Fibroblast of pulmonary artery (primary cell): ENCODE data around the gene ZBTB3.
A peak's percentile ranks its signal among the peaks of the same experiment; 100 is the strongest.
"Not testable (repeated sequence)": the region's sequence is repeated elsewhere in the genome, so short reads cannot be mapped to it uniquely, and the experiment has no call there.

Experiments used
- DNase-seq: peaks from one replicate; pipeline ENCODE4 v3.0.0-alpha.2; 2010; ENCODE audit warnings: low read depth
- H3K4me3 ChIP-seq: replicated peaks from 2 replicates; pipeline ENCODE4 v1.5.1; 2011; ENCODE audit warnings: low read depth, mild to moderate bottlenecking, control low read depth, low read length, moderate library complexity
- CTCF ChIP-seq: IDR thresholded peaks from 2 replicates; pipeline ENCODE4 v1.5.1; 2011; ENCODE audit warnings: mild to moderate bottlenecking, control low read depth, low read length, inconsistent platforms; ENCODE audit errors: missing control alignments

ZBTB3 gene

GRCh38 chr11:62737196-62737595, 16.8 kb downstream of the ZBTB3 start:
- no peak for TF ChIP-seq CTCF
- no peak overlapping the region for H3K4me3 ChIP-seq
- no peak for DNase-seq

- DNase-seq = peak; percentile 53
- H3K4me3 ChIP-seq = no peak overlapping the region
These were observed 21.1 kb downstream of the ZBTB3 start for GRCh38 chr11:62732830-62733229.

DNA sequence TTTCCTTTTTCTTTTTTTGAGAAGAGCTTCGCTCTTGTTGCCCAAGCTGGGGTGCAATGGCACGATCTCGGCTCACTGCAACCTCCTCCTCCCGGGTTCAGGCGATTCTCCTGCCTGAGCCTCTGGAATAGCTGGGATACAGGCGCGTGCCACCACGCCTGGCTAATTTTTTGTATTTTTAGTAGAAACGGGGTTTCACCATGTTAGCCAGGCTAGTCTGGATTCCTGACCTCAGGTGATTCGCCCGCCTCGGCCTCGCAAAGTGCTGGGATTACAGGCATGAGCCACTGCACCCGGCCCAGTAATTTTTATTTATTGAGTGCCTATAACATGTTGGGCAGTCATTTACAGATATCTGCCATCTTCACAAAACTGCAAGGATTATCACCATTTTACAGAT, 23.9 kb downstream of the ZBTB3 start:
- DNase-seq = not testable (repeated sequence)
- peak overlapping the region; percentile 71 for H3K4me3 ChIP-seq

More at GRCh38 chr11:62732830-62733229, 21.1 kb downstream of the ZBTB3 start:
- peak; percentile 13 for TF ChIP-seq CTCF

DNA sequence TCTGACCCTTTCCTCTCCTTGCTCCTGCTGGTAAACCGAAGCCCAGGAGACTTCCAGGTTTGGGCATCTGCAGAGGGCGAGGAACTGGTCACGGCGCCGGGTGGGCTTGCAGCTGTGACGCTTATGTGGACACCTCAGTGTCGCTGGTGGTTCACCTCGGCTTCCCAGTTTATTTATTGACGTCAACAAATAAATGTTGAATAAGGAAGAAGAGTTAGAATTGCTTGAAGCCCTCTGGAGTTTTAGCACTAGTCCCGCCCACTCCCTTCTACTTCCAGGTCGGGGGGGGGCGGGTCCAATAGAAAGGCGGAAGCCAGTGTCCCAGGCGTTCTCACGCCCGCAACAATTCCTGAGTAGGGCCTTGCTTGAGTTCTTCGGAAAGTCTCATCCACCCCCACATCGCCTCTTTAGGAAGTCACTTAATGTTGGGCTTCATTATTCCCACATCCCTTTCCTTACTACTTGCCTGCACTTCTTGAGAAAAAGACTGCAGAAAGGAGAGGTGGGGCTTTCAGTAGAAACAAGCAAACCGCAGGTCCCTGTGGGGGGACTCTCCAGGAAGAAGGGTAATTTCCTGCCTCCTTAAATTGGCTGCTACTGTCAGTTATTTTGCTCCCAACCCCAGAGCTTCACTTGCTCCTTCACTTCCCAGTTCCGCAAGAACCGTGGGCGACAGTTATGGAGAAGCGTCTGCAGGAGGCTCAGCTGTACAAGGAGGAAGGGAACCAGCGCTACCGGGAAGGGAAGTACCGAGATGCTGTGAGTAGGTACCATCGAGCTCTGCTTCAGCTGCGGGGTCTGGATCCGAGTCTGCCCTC, 25.6 kb downstream of the ZBTB3 start, which contains the start of gene TTC9C:
Gene TTC9C (plus strand): TSS at position 316 of the 818 bp plus-strand sequence. CDS start 363 bp downstream, at position 679.
- TF ChIP-seq CTCF = no peak
- H3K4me3 ChIP-seq = peak within 1 kb of the TSS; percentile 71
- DNase-seq = peak; percentile 84

DNA sequence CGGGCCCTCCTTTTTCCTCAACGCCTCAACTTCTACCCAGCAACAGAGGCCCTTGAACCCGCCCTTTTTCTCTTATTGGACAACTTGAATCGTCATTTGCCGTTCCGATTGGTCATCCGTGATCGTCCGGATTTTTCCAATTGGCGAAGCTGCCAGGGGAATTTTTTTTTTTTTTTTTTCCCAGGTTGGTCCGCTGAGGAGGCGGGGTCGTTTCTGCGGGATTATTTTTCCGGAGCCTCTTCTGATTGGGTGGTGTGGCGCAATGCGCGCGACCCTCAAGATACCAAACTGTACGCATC, 26.1 kb downstream of the ZBTB3 start:
- no peak for TF ChIP-seq CTCF
- DNase-seq = peak; percentile 99
- H3K4me3 ChIP-seq = peak overlapping the region; percentile 71

GRCh38 chr11:62727165-62727871, 26.6 kb downstream of the ZBTB3 start, which contains the start of gene HNRNPUL2:
Gene HNRNPUL2 (minus strand): TSS chr11:62727457. CDS start chr11:62727156, 301 bp downstream.
- TF ChIP-seq CTCF = no peak
- peak; percentile 99 for DNase-seq
- peak within 1 kb of the TSS; percentile 71 for H3K4me3 ChIP-seq

GRCh38 chr11:62726915-62727164, 27.1 kb downstream of the ZBTB3 start:
- no peak for DNase-seq
- no peak for TF ChIP-seq CTCF
- peak overlapping the region; percentile 71 for H3K4me3 ChIP-seq
